Chondrocyte (in vitro differentiated cells): Measurements from ENCODE around the gene PLAC8L1. TPM values are rescaled to one million over a fixed set of nuclear protein-coding genes. Genes with fewer than 3 reads are reported as not detected.

Experiments
- DNase-seq: peaks from one replicate; pipeline ENCODE4 v3.0.0; 2021; ENCODE audit warnings: mixed read lengths, low spot score
- H3K27ac Mint-ChIP-seq: one replicate; pipeline ENCODE4 v1.8.0; 2021; ENCODE audit warnings: mild to moderate bottlenecking, moderate library complexity, mixed read lengths; ENCODE audit not compliant: unreplicated experiment
- H3K27me3 Mint-ChIP-seq: 2 replicates; pipeline ENCODE4 v1.8.0; 2021; ENCODE audit warnings: low read depth, mixed read lengths
- H3K36me3 Mint-ChIP-seq: 2 replicates; pipeline ENCODE4 v1.8.0; 2021; ENCODE audit warnings: low read depth, mixed read lengths
- H3K4me1 Mint-ChIP-seq: 2 replicates; pipeline ENCODE4 v1.8.0; 2021; ENCODE audit warnings: low read depth, mild to moderate bottlenecking, mixed read lengths
- H3K4me3 Mint-ChIP-seq: one replicate; pipeline ENCODE4 v1.8.0; 2021; ENCODE audit warnings: mild to moderate bottlenecking, moderate library complexity, mixed read lengths; ENCODE audit not compliant: unreplicated experiment
- H3K9me3 Mint-ChIP-seq: 2 replicates; pipeline ENCODE4 v1.8.0; 2021; ENCODE audit warnings: low read depth, mixed read lengths
- total RNA-seq: library from RNA; stranded (reverse); gene quantifications from 3 replicates; pipeline ENCODE4 v1.2.1, GENCODE V29; 2021
- TF ChIP-seq, protein P1 (sequence below): fragments of 200-600 bp; sonication (generic); IDR thresholded peaks from 2 replicates; pipeline ENCODE4 v1.5.0; 2021; ENCODE audit warnings: antibody characterized with exemption, mild to moderate bottlenecking, moderate library complexity

Gene PLAC8L1
- total RNA-seq, 1 donor from 2014 or later: 0.97 TPM

DNA sequence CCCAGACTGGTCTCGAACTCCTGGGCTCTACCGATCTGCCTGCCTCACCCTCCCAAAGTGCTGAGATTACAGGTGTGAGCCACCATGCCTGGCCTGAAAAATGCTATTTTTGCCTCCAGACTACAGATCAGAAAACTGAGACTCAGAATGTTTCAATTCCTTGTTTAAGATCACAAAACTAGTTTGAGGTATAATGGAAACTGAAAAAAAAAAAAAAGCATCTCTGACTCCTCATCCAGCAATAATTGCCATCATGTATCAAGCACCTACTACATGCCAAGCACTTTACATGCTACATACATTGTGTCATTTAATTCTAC, 35.6 kb downstream of the PLAC8L1 start:
- Mint-ChIP-seq H3K27me3 (peaks cover 5% of the 10 kb centered on the region), H3K4me3 (no peak overlapping the region), H3K27ac (no peak overlapping the region), H3K36me3 (no peaks in the 10 kb centered on the region), H3K4me1 (peaks cover 14% of the 10 kb centered on the region), H3K9me3 (no peaks in the 10 kb centered on the region)
- no peak for DNase-seq
- TF ChIP-seq, protein P1, sequence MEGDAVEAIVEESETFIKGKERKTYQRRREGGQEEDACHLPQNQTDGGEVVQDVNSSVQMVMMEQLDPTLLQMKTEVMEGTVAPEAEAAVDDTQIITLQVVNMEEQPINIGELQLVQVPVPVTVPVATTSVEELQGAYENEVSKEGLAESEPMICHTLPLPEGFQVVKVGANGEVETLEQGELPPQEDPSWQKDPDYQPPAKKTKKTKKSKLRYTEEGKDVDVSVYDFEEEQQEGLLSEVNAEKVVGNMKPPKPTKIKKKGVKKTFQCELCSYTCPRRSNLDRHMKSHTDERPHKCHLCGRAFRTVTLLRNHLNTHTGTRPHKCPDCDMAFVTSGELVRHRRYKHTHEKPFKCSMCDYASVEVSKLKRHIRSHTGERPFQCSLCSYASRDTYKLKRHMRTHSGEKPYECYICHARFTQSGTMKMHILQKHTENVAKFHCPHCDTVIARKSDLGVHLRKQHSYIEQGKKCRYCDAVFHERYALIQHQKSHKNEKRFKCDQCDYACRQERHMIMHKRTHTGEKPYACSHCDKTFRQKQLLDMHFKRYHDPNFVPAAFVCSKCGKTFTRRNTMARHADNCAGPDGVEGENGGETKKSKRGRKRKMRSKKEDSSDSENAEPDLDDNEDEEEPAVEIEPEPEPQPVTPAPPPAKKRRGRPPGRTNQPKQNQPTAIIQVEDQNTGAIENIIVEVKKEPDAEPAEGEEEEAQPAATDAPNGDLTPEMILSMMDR: no peak

DNA sequence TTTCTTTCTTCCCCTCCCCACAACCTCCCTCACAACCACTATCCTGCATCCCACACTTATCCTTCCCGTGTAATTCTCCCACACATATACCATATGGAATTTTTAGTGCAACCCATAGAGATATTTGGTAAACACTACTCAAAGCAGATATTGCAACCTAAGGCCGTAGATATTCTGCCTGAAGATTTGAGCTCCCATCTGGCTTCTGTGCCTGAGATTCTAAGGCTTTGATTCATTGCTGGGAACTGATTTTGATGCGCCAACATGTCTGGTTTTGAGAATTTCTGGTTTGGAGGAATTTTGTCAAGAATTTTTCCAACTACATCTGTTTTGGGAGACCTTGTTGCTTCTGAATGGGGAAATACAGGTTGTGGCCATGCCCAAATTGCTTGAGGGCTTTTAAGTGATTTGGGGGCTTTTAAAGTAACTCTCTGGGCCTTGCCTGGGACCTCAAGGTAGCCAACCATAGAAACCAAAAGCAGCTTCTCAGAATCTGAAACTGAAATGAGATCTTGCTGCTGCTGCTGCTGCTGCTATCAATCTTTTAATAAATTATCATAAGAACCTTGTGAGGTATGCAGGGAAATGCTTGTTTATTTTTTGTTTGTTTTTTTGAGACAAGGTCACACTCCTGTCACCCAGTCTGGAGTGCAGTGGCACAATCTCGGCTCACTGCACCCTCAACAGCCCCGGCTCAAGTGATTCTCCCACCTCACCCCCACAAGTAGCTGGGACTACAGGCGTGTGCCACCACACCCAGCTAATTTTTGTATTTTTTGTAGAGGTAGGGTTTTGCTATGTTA, 36.2 kb downstream of the PLAC8L1 start:
- no peaks in the 10 kb centered on the region for H3K36me3 Mint-ChIP-seq
- no peak for DNase-seq
- H3K9me3 Mint-ChIP-seq: no peaks in the 10 kb centered on the region
- H3K4me1 Mint-ChIP-seq: peaks cover 14% of the 10 kb centered on the region
- H3K27ac Mint-ChIP-seq: no peak overlapping the region
- H3K4me3 Mint-ChIP-seq: no peak overlapping the region
- TF ChIP-seq, protein P1: no peak
- H3K27me3 Mint-ChIP-seq: peaks cover 4% of the 10 kb centered on the region

DNA sequence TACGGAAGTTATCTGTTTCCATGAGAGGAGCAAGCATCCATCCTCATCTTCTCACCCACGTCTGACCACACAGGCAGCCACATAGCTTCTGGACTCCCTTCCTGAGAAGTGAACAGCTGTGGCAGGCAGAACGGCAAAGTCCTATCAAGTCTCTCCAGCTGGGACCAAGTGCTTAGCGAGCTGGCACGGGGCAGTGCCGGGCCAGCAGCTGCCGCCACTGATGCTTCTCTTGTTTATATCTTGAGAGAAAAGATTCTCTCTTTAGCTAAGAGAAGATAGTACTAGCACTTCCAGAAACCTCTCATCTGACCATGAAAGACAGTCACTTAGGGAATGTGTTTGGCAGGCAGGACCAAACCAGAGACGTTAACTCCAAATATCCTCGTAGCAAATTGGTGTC, 37.2 kb downstream of the PLAC8L1 start:
- Mint-ChIP-seq H3K27ac (no peak overlapping the region), H3K36me3 (no peaks in the 10 kb centered on the region), H3K9me3 (no peaks in the 10 kb centered on the region), H3K4me3 (no peak overlapping the region), H3K27me3 (no peaks in the 10 kb centered on the region), H3K4me1 (peaks cover 14% of the 10 kb centered on the region)
- no peak for DNase-seq
- TF ChIP-seq, protein P1: no peak

DNA sequence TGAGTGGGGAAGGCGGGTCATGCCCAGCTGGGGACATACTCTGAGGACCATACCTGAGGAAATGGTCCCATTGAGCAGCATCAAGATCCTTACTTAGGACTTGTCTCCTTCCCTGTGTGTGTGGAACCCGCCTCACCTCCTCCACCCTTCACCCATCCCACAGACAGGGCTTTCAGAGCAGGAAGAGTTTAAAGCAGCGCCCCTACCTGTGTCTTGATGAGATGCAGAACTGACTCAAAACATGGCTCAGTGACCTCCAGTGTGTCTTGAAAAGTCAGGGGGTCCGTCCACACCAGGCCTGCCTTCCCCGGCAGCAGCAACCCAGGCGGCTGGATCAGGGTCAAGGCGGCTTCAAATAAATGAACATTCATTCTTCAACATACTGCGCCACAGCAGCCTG, 38.4 kb downstream of the PLAC8L1 start:
- Mint-ChIP-seq H3K4me3 (no peak overlapping the region), H3K27ac (no peak overlapping the region), H3K36me3 (no peaks in the 10 kb centered on the region), H3K27me3 (no peaks in the 10 kb centered on the region), H3K4me1 (peaks cover 12% of the 10 kb centered on the region), H3K9me3 (no peaks in the 10 kb centered on the region)
- TF ChIP-seq, protein P1: no peak
- DNase-seq: no peak

DNA sequence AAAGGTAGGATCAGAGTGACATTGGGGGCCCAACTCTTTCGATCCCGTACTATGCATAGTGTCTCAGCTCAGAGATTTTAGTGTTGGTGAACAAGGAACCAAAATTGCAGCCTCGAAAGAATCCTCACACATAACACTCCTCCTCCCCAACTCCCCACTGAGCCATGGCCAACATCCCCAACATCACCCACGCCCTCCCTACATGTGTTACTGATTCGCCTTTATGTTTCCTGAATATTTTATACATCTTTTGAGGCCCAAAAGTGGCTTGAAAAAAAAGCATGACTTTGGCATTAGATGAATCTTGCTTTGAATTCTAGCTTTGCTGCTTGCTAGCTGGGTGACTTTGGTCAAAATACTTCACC, 45.2 kb downstream of the PLAC8L1 start:
- TF ChIP-seq, protein P1: no peak
- H3K4me1 Mint-ChIP-seq: peaks cover 4% of the 10 kb centered on the region
- no peaks in the 10 kb centered on the region for H3K9me3 Mint-ChIP-seq
- H3K4me3 Mint-ChIP-seq: no peak overlapping the region
- H3K27me3 Mint-ChIP-seq: no peaks in the 10 kb centered on the region
- H3K36me3 Mint-ChIP-seq: no peaks in the 10 kb centered on the region
- no peak for DNase-seq
- H3K27ac Mint-ChIP-seq: no peak overlapping the region
